ENCODE data around the gene ABLIM1. TPM values are rescaled to one million over a fixed set of nuclear protein-coding genes. Genes with fewer than 3 reads are reported as not detected.

The ABLIM1 gene
- total RNA-seq, 3 donors from 2014 or later = 89.0 to 216 (median 131) TPM

DNA sequence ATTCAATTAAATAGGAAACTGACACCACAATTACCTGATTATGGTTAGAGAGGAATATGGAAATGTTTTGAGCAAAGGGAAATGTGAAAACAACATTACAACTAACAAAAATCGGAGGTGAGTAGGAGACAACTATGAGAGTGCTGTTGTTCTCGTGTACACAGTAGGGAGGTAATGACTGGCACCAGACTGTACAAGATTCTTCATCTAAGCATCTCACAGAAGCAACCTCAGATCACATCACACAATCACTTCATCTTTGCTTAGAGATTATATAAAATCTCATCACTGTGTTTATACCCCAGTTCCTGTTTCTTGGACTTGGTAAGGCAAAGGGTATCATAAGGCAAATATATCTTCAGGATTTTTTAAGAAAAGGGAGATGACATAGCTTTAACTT lies 14.9 kb downstream of the ABLIM1 start:
- no peaks in the 10 kb centered on the region for H3K9me3 ChIP-seq
- intact Hi-C loops (cut with DNase I; ENCODE audit: low total_unique reads) = no loop called here

GRCh38 chr10:114642729-114643128 lies 15.3 kb downstream of the ABLIM1 start:
- H3K4me3 ChIP-seq = no peak overlapping the region
- DNase-seq (ENCODE audit: low spot score in 2 of 2) = no peak
- no peak for TF ChIP-seq POLR2AphosphoS5 (IDR thresholded peaks at IDR 0.05)
- TF ChIP-seq, protein P1, sequence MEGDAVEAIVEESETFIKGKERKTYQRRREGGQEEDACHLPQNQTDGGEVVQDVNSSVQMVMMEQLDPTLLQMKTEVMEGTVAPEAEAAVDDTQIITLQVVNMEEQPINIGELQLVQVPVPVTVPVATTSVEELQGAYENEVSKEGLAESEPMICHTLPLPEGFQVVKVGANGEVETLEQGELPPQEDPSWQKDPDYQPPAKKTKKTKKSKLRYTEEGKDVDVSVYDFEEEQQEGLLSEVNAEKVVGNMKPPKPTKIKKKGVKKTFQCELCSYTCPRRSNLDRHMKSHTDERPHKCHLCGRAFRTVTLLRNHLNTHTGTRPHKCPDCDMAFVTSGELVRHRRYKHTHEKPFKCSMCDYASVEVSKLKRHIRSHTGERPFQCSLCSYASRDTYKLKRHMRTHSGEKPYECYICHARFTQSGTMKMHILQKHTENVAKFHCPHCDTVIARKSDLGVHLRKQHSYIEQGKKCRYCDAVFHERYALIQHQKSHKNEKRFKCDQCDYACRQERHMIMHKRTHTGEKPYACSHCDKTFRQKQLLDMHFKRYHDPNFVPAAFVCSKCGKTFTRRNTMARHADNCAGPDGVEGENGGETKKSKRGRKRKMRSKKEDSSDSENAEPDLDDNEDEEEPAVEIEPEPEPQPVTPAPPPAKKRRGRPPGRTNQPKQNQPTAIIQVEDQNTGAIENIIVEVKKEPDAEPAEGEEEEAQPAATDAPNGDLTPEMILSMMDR (IDR thresholded peaks at IDR 0.05) = no peak
- TF ChIP-seq POLR2A (IDR thresholded peaks at IDR 0.05) = no peak
- no peaks in the 10 kb centered on the region for H3K4me1 ChIP-seq
- H3K9me3 ChIP-seq = no peaks in the 10 kb centered on the region
- peak overlapping the region in 1 of 2 donors; percentile 57 for H3K27ac ChIP-seq
- no peaks in the 10 kb centered on the region for H3K36me3 ChIP-seq
- intact Hi-C loops (cut with DNase I; ENCODE audit: low total_unique reads) = no loop called here
- H3K27me3 ChIP-seq = no peaks in the 10 kb centered on the region

More for the DNA sequence above, 14.9 kb downstream of the ABLIM1 start:
- Histone ChIP-seq H3K4me3 (no peak overlapping the region), H3K27ac (peak overlapping the region in 1 of 2 donors; percentile 57), H3K4me1 (no peaks in the 10 kb centered on the region), H3K27me3 (no peaks in the 10 kb centered on the region), H3K36me3 (no peaks in the 10 kb centered on the region)
- TF ChIP-seq POLR2A (IDR thresholded peaks at IDR 0.05) (no peak), POLR2AphosphoS5 (IDR thresholded peaks at IDR 0.05) (no peak)
- TF ChIP-seq, protein P1 (IDR thresholded peaks at IDR 0.05) = no peak
- DNase-seq (ENCODE audit: low spot score in 2 of 2) = no peak

DNA sequence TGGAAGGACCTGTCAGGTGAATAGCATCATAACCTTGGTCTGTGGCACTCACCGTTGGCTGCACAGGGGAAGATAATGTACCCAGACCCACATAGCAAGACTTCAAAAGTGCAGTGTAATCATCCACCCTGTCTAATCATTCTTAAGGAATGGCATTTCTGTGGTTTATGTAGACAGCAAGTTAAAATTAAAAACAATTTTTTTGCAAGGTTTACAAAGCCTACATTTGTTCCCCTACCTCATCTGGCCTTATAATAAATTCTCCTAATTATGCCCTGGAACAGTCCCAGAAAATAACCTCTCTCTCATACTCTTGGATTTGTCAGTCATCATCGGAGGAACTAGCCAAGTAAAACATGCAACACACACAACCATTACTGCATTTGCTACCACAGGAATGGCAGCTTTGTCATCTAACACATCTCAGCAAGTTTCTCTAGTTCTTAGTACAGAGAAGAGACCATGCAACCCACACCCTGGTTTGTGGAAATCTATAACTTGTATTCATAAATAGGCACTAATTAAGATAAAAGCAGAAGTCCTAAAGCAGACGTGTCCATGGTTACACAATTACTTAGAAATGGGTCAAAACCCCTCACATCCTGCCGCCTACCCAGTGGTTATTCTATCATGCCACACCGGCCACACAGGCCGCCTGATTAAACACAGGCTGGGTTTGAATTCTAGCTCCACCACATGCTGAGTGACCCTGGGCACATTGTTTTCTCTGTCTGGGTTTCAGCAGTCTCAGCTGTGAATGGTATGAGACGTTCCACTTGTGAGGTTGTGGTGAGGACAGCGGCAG lies 19.1 kb downstream of the ABLIM1 start:
- no peak overlapping the region for H3K4me3 ChIP-seq
- intact Hi-C loops (cut with DNase I; ENCODE audit: low total_unique reads) = no loop called here
- no peaks in the 10 kb centered on the region for H3K27me3 ChIP-seq
- no peaks in the 10 kb centered on the region for H3K36me3 ChIP-seq
- TF ChIP-seq POLR2AphosphoS5 (IDR thresholded peaks at IDR 0.05) = no peak
- TF ChIP-seq, protein P1 (IDR thresholded peaks at IDR 0.05) = no peak
- no peak for DNase-seq (ENCODE audit: low spot score in 2 of 2)
- H3K9me3 ChIP-seq = no peaks in the 10 kb centered on the region
- peaks cover 0 to 7% of the 10 kb centered on the region in 2 donors for H3K4me1 ChIP-seq
- peak overlapping the region; percentile 13 to 33 for H3K27ac ChIP-seq

DNA sequence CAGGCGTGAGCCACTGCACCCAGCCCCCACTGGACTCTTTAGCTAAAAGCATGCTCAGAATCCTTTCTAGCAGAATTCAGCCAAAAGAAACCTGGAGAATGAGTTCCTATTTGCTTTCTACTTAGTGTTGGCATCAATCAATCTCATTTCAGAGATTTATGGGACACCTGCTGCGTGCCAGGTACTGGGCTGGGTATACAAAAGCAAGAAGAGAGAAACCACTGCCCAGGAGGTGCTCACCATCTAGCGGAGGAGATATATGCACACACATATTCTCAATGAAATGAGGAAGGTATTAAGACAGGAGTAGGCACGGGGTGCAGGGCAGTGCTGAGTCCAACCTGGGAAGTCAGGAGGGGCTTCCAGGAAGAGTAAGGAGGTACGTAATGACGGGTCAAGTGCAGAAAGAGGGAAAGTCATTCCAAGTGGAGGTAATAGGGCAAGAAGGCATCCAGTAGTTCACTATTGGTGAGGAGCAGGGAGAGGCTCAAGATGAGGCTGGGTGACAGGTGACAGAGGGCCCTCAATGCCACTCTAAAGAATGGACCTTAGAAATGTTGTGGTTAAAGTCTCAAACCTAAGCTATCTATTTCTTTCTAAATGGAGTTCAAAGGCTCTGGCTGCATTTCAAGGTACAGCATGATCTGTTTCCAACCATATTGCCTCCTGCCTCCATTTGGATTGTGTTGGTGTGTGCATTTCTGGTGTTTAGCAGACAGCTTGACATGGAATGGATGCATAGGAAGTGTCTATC lies 22.1 kb downstream of the ABLIM1 start:
- DNase-seq (ENCODE audit: low spot score in 2 of 2) = no peak
- Histone ChIP-seq H3K9me3 (no peaks in the 10 kb centered on the region), H3K36me3 (no peaks in the 10 kb centered on the region), H3K4me3 (no peak overlapping the region), H3K27me3 (no peaks in the 10 kb centered on the region), H3K27ac (peak overlapping the region; percentile 72 to 73), H3K4me1 (peaks cover 0 to 12% of the 10 kb centered on the region in 2 donors)
- TF ChIP-seq POLR2AphosphoS5 (IDR thresholded peaks at IDR 0.05) = no peak
- no peak for TF ChIP-seq POLR2A (IDR thresholded peaks at IDR 0.05)
- TF ChIP-seq, protein P1 (IDR thresholded peaks at IDR 0.05) = no peak
- intact Hi-C loops (cut with DNase I; ENCODE audit: low total_unique reads) = loop anchor here (2.0 kb wide), 1 partner anchor 15 kb away; no protein-coding TSS in a partner anchor

GRCh38 chr10:114635101-114635500 lies 23.0 kb downstream of the ABLIM1 start:
- intact Hi-C loops (cut with DNase I; ENCODE audit: low total_unique reads) = loop anchor here (2.0 kb wide), 1 partner anchor 14 kb away; no protein-coding TSS in a partner anchor
- H3K9me3 ChIP-seq = no peaks in the 10 kb centered on the region

More at GRCh38 chr10:114635101-114635500, 23.0 kb downstream of the ABLIM1 start:
- Histone ChIP-seq H3K27ac (peak overlapping the region; percentile 72 to 73), H3K4me3 (no peak overlapping the region), H3K4me1 (peaks cover 0 to 13% of the 10 kb centered on the region in 2 donors), H3K36me3 (no peaks in the 10 kb centered on the region), H3K27me3 (no peaks in the 10 kb centered on the region)
- TF ChIP-seq POLR2AphosphoS5 (IDR thresholded peaks at IDR 0.05) (no peak), POLR2A (IDR thresholded peaks at IDR 0.05) (no peak)
- TF ChIP-seq, protein P1 (IDR thresholded peaks at IDR 0.05) = no peak
- no peak for DNase-seq (ENCODE audit: low spot score in 2 of 2)
